A549 (cell line): ENCODE data around the gene RADX.

Experiments used
- CHD2 ChIP-seq: fragments of 150-350 bp; IDR thresholded peaks from 2 replicates; pipeline ENCODE4 v1.6.1; 2014; ENCODE audit warnings: low read length; ENCODE audit not compliant: partially characterized antibody
- CTCF ChIP-seq: fragments of >200 bp; sonication (Bioruptor Twin); formaldehyde crosslinking; IDR thresholded peaks from 3 replicates; pipeline ENCODE4 v1.5.1; 2016
- EHMT2 ChIP-seq: fragments of 200-600 bp; sonication (generic); IDR thresholded peaks from 2 replicates; pipeline ENCODE4 v1.6.1; 2016; ENCODE audit warnings: antibody characterized with exemption, low read depth, mild to moderate bottlenecking, moderate library complexity
- HDAC2 ChIP-seq: fragments of 200-600 bp; sonication (generic); IDR thresholded peaks from 2 replicates; pipeline ENCODE4 v1.6.1; 2016
- HOXA7 ChIP-seq: fragments of 250-450 bp; sonication (Bioruptor Pico); IDR thresholded peaks from 2 replicates; pipeline ENCODE4 v1.5.0; 2020; ENCODE audit warnings: mild to moderate bottlenecking, moderate library complexity
- KDM1A ChIP-seq: fragments of 200-600 bp; sonication (generic); IDR thresholded peaks from 2 replicates; pipeline ENCODE4 v1.6.1; 2016; ENCODE audit warnings: low read depth, mild to moderate bottlenecking
- MAFK ChIP-seq: fragments of 450-650 bp; IDR thresholded peaks from 2 replicates; pipeline ENCODE4 v1.6.1; 2014; ENCODE audit not compliant: partially characterized antibody
- POLR2A ChIP-seq: IDR thresholded peaks from 2 replicates; pipeline ENCODE4 v1.6.1; 2012; ENCODE audit warnings: mild to moderate bottlenecking, low read length
- RAD21 ChIP-seq, 2 experiments: fragments of >200 bp in 1 of 2; sonication (Bioruptor Twin) in 1 of 2; formaldehyde crosslinking in 1 of 2; IDR thresholded peaks in 1 of 2; conservative IDR thresholded peaks in 1 of 2; 2 replicates in 1 of 2; 3 replicates in 1 of 2; pipeline ENCODE4 v1.6.1; 2012 to 2018; ENCODE audit warnings: inconsistent platforms in 1 of 2
- RFX5 ChIP-seq: fragments of 450-650 bp; IDR thresholded peaks from 2 replicates; pipeline ENCODE4 v1.7.1; 2014; ENCODE audit warnings: antibody characterized with exemption, mild to moderate bottlenecking, moderate library complexity

- no peak for TF ChIP-seq RAD21 (conservative IDR thresholded peaks at IDR 0.05 in 1 of 2, IDR thresholded peaks at IDR 0.05 in 1 of 2)
- TF ChIP-seq CTCF: no peak
- TF ChIP-seq KDM1A: no peak
- no peak for TF ChIP-seq HDAC2
- TF ChIP-seq MAFK: no peak
- no peak for TF ChIP-seq HOXA7 (CRISPR knock-in tag)
- TF ChIP-seq EHMT2: no peak
- TF ChIP-seq CHD2: no peak
- TF ChIP-seq RFX5: no peak
- TF ChIP-seq POLR2A: no peak
Observed at GRCh38 chrX:106581856-106582255, 29.9 kb upstream of the RADX start.
